Frontal cortex (tissue), 4 donors: ENCODE measurements around the gene CSNK2A2. TPM values are rescaled to one million over a fixed set of nuclear protein-coding genes. Genes with fewer than 3 reads are reported as not detected.

Experiments used
- DNase-seq, 2 donors: peaks; one replicate each; pipeline ENCODE4 v3.0.0; 2012; ENCODE audit warnings: low spot score in 2 of 2
- FAIRE-seq: peaks from 2 replicates; lab custom pipeline; 2012; peaks lifted over from hg19 to GRCh38; lab: Jason Lieb, UNC
- total RNA-seq: library from RNA; depleted of rRNA; stranded (reverse); fragments of >200 nt; gene quantifications from one replicate; pipeline ENCODE4 v1.2.3, GENCODE V29; 2014
- donor health status: control.
- donor health status: control.
- donor health status: control.

The CSNK2A2 gene
- total RNA-seq, 1 donor from 2014 or later: 17.9 TPM

DNA sequence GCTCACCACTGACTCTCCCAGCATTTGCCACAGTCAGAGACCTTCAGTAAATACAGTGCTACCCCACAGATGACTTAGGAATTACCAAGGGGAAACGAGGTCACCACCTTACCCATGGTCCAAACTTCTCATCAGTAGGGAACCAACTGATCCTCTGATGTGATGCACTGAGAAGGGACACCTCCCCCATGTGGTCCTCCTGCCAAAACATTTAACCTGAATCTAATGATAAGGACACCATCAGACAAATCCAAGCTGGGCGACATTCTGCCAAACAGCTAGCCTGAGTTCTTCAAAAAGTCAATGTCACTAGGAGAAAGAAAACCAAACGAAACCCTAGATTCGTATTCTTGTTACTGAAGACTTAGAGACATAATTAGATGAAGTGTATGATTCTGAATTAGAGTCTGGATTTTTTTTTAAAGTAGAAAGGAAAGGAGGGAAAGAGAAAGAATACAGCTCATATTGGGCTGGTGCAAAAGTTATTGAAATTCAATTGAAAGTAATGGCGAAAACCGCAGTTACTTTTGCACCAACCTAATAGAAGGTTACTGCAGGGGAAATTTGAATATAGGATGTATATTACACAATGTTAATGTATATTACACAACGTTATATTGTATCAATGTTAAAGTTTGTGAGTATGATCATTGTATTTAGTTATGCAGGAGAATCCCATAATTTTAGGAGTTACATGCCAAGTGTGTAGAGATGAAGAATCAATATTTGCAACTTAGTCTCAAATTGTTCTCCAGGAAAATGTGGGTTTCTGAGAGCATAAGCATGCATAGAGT lies 2.3 kb upstream of the CSNK2A2 start:
- FAIRE-seq: no peak
- DNase-seq: no peak

DNA sequence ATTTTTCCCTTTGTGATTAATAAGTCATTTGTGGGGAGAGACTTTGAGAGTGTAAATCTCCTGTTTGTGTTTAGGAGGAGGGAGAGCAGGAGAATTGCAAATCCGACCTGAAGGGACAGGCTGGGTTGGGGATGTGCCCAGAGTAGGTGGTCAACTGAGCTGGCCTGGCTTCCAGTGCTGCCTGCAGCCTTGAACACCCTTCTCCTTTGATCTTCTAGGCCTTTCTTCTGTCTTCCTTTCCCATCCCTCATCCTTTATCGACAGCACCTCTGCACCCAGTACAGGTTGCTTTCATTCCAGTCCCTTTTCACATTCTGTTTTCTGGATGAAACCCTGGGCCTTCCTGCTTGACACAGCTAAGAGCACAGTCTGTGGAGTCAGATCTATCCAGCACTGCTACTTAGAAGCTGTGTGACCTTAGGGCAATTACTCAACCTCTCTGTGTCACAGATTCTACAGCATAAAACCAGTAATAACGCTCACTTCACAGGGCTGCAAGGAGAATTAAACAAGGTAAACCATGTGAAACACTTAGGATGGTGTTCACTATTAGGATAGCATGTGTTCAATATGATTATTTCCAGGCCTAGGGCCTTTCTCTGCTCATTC lies 1.0 kb upstream of the CSNK2A2 start:
- FAIRE-seq (no peak), DNase-seq (no peak)

DNA sequence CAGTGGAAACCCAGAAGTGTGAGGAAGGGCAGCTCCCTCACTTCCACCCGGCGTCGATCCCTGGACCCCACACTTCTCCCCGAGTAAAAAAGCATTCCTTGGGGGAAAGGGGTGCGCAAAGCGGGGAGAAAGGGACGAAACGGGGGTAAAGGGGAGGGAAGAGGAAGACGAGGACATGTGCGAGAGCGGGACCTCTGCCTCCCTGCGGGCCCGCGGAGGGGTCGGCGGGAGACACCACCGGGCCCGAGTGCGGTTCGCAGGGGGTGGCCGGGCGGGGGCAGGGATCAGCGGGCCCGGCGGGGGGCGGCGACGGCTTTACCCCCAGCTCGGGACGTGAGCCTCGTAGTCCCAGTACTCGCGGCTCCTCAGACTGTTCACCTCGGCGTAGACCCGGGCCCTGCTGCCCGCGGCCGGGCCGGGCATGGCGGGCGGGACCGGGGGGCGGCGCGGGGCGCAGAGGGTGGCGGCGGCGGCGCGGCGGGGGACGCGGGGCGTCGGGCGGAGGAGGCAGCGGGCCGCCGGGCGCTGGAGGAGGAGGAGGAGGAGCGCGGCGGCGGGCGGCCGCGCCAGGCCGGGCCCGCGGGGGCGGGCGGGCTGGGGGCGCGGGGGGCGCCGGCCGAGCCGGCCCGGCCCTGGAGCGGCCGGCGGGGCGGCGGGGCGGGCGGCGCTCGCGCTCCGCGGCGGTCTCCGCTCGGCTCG lies 443 bp downstream of the CSNK2A2 start:
- no peak for FAIRE-seq
- DNase-seq: peak; percentile 10 to 36

DNA sequence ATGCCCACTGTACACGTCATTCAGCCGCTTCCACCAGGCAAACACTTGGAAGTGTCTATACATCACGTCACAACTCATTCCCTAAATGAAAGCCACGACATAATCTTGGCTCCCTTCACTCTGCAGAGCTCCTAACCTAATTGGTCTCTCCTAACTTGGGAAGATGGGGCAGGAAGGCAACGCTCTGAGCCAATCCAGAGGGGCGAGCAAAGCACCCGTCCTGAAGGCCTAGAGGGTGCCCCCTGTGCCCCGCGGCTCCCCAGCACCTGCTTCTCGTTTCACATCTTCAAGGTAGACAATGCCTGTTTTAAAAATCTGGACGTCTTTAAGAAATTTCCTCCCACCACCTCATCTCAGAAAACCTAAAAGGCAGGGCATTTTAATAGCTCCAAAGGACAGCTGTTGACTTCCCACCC lies 1.0 kb downstream of the CSNK2A2 start:
- no peak for FAIRE-seq
- peak; percentile 20 to 29 for DNase-seq

DNA sequence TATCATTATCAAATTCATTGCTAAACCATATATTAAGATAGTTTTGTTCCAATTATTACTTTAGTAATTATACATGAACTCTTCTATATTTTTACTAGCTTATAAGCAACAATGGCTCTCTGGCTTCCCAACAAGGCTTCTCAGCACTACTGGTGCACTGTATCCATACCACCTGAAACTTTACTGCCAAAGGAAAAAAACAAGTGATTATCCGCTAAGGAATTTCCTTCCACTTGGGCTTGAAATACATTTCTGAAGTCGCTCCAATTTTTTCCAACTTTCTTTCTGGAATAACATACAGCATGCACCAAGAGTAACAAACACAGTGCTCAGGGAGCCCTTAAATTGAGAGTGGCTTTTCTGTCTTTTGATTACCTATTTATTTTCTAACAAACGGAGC lies 2.1 kb downstream of the CSNK2A2 start:
- FAIRE-seq (no peak), DNase-seq (no peak)

DNA sequence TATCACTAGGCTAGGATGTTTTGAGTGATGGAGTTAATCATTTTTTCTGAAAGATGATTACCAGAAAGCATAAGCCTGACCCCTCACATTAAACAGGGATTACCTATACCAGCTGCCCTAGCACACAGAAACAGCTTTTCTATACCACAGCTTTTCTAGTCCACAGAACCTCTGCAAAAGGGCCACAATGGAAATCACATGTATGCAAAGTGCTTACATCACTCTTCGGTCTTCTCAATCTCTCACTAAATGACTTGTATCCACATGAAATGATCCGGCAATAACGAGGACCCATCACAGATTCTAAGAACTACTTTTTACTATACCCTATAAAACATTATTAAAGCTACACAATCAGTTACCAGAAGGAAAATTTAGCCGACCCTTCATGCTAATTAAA lies 2.6 kb downstream of the CSNK2A2 start:
- DNase-seq (no peak), FAIRE-seq (no peak)

DNA sequence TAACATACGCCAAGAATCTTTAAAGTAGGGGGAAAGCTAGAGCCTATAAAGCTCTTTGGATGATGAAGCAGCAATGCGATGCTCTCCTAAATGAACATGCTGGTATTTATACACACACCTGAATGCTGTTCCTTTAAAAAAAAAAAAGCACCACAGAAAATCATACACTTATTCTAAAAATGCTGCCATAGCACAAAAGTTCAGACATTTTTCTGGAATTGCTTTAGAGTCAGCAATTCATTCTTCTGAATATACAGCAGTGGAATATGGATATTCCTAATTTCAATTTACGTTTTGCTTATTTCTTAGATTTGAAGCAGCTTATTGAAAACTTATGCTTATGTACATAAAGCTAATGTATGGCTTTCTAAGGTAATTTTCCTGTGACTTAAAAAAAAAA lies 3.1 kb downstream of the CSNK2A2 start:
- DNase-seq (no peak), FAIRE-seq (no peak)

DNA sequence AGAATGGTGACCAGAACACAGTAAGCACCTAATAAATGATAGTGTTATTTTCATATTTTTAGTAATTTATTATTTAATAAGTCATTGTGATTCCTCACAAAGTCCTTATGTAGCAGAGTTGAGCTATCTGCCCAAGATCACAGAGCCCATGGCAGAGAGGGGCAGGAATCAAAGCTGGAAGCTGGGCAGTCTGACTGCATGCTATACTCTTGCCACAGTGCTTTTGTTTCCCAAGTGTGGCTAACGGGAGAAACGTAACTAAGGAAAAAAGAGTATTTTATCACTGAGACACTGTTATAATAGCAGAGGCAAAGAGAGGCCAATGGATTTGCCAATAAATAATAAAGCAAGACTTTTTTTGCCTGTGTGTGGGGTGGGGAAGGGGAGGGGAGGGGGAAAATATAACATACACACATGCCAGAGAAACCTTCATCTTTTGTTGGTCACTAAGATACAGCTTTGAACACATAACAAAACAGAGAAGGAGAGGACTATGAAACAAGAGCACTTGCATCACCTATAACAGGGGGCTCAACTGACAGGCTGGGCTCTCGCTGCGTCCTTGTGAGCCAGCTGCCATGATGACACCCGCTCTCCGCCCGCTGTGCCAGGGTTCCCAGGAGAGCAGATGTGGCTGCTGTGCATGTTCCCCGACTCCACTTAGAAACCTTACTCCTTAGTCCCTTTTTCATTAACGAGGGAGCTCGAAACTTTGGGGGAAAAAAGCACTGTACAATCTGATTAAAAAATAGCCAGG lies 10.1 kb downstream of the CSNK2A2 start:
- no peak for DNase-seq
- no peak for FAIRE-seq

DNA sequence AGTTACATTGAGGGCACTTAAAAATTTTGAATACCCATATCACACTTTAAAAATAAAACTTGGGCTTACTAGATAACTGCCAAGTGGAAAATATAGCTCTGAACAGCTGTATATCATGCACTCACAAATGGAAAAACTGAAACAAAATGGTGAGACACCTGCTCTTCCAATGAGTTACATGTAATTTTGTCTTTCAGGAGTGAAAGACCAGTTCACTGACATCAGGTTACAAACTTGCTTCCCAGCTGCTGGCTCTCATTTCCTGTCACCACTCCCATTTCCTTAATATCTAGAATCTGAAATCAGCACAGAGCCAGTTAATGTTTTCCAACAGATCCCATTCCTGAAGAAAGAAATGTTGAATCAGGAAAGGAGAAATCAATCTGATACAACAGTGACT lies 10.8 kb downstream of the CSNK2A2 start:
- FAIRE-seq (no peak), DNase-seq (no peak)

DNA sequence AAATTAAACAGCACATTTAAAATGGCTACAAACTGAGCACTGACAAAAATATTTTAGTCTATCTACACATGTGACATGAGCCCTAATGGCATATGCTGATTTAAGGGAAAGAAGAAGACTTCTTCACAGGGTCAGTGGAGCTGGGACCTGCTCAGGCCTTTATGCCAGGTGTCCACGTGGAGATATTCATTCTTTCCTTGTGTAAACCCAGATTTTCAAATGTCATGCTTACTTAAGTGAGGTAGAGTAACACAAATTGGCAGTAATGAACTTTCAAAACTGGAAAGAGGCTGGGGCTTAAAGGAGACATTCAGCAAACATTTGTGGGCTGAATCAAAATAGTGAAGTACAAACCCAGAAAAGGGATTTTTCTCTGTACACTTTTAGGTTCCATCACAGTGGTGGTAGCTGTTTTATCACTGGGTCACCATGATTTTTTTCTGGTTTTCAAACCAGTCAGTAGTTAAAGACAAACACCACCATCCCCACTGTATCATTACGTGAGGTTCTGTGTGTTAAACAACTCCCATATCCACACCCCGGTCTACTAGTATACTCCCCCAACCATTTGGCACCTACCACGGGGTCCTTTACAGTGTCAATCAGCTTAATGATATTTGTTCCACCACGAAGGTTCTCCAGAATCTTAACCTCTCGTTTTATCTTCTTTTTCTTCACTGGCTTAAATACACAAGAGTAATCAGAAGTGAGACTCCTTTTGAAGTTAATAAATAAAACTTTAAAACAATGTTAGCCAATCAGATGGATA lies 11.5 kb downstream of the CSNK2A2 start:
- DNase-seq: no peak
- FAIRE-seq: no peak

DNA sequence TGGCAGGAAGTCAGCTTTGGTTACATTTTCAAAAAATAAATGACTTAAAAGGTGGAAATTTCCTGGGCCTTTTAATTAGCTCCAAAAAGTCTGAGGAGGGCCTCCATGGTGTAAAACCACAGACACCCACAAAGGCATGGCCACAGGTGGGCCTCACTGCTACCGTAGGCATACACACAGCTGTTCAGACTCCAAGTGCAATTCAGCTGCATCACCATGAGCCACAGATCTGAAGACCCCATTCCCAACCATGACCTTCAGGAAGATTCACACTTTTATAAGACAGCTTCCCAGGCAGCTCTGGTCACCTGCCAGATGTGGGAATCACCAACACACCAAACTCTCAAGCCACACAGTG lies 20.6 kb downstream of the CSNK2A2 start:
- no peak for FAIRE-seq
- no peak for DNase-seq

DNA sequence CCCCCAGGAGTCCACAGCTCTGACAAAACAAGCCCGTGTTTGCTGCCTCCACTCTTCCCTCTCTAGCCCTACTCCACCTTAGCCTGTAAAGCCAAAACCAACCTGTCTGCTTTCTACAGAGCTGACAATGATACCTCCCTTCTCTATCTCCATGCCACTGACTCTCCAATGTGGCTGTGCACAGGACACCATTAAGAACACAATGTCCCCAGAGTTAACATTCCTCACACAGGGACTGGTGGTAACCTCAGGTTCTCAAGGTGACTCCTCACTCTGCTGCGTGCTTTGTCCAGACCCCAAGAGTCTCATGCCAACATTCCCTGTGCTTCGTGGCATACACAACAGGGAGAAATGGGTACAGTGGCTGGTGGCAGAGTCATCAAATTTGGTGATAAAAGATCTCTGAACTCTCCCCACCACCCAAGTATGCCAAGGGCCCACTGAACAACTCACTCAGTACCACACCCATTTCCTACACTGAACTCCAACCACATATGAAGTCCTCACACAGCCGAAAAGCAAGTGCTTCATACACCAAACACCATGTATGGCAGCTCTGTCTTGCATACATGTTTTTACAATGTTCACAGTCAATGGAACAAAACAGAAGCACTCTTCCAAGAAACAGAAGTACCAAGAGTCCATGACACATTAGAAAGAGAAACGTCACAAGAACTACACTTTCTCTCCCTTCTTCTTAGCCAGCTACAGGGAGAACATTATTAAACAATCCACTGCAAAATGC lies 21.1 kb downstream of the CSNK2A2 start:
- DNase-seq: no peak
- no peak for FAIRE-seq

DNA sequence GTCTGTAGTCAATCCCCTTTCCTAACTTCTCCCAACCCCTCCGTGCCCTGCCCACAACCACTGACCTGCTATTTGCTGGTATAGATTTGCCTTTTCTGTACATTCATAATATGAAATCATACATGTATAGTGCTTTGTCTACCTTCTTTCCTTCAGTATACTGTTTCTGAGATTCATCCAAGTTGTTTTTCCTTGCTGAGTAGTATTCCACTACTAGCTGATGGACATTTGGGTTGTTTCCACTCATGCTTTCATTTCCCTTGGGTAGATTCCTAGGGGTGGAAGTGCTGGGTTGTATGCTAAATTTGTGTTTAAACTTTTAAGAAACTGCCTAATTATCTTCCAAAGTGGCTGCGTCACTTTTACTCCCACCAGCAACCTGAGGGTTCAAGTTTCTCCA lies 27.7 kb downstream of the CSNK2A2 start:
- DNase-seq: no peak
- FAIRE-seq: no peak

DNA sequence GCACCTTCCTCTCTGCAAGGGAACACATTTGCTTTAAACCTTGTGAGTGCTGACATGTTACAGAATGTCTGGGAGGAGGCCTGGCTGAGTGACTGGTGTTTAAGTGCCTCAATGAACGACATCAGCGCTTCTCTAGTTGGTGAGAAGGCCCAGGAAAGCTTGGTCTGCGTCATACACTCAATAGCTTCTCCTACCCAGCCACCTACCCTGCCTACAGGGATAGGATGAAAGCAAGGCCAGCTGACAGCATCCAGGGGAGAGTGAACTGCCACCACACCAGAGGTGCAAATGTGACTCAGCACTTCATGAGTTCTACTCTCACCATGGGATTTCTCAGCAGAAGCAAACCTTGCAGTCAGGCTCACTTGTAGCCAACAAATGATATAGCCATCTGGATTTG lies 37.1 kb downstream of the CSNK2A2 start:
- no peak for DNase-seq
- no peak for FAIRE-seq

DNA sequence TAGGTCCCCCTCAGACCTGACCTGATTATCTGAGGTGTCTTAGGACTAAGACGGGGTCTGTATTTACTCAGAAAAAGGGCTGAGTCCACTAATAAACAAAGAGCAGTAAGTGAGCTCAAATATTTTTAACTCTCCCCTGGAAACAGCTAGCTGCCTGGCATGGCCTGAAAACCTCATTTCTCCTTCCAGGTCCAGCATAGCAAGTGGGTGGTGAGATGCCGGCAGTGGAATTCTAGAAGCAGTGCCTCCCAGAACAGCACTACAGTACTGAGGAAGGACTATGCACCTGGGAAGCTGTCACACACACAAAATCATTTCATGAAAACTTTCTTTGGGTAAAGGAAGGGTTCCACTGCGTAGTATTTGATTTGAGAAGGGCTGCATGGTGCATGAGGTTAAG lies 39.2 kb downstream of the CSNK2A2 start:
- no peak for FAIRE-seq
- DNase-seq: peak in 1 of 2 donors; percentile 16

DNA sequence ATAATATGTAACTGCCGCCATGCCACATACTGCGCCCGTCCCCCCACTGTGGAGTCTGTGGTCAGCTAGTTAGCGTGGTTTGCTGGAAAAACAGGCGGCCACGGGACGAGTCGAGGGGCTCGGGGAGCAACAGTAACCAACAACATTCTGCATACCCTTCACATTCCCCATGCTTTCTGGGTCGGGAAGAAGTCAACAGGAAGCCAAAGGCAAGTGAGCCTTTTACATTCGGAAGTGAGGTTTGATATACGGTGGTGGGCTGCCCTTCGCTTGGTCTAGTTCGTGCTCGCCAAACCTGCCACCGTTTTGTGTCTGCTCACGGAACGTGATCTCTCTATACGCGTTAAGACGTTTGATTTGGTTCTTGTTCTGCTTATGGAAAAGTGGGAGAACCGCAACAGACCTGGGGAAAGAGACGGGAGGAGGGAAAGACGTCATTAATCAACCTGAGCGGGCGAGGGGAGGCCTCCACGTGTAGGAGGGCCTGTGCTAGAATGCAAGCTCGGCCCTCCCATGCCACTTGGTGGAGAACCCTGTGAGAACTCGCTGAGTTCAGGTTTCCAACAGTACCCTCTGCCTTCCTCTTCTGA lies 39.9 kb downstream of the CSNK2A2 start:
- DNase-seq (no peak), FAIRE-seq (no peak)

DNA sequence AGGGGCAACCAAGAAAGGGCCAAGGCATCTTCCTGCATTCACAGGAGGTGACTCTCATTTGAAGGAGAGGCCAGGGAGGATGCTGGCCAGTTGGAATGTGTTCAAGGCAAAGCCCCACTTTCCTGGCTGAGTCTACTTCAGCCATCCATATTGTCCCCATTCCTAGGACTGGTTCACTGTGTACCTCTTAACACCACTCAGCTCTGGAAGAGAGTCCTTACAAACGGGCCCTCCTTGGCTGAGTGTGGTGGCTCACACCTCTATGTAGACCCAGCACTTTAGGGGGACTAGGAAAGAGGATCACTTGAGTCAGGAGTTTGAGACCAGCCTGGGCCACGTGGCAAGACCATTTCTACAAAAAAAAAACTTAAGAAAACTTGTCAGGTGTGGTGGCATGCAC lies 40.7 kb downstream of the CSNK2A2 start:
- FAIRE-seq (no peak), DNase-seq (no peak)

DNA sequence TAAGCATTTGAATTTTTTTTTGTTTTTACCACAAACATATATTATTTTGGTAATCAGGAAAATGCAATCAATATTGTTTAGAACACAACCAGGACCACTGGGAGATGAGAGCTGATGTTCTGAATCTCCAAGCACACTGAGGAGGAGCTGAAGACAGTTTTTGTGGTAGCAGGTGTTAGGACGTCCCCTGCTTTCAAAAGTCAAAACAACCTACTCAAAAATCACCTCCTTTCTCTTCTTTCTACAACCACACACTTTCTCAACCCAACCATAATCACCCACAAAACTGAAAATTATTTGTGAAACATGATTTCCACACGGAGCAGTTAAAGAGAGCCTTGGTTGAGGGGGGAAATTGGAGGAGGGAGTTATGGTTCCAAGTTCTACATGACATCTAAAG lies 42.1 kb downstream of the CSNK2A2 start:
- FAIRE-seq (no peak), DNase-seq (no peak)

DNA sequence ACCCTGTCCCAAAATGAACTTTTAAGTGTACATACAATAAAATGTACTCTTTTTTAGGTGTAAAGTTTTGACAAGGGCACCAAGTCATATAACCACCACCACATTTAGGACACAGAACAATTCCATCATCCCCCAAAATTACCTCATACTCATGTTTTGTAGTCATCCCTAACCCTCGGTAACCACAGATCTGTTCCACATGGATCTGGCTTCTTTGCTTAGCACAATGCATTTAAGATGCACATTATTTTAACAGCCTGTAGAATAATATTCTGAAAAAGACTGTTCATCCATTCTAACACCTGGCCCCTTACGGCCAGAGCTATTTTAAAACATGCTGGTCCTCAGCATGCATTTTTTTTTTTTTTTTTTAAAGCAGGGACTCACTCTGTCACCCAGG lies 43.6 kb downstream of the CSNK2A2 start:
- DNase-seq (no peak), FAIRE-seq (no peak)
